Activated T-cell treated with anti-CD3 and anti-CD28 coated beads for 24 hours (primary cell): ENCODE results near the gene RIMS1.

ENCODE experiments used
- DNase-seq: peaks from one replicate; pipeline ENCODE4 v3.0.0-alpha.2; 2020; ENCODE audit warnings: low read depth

The RIMS1 gene

DNA sequence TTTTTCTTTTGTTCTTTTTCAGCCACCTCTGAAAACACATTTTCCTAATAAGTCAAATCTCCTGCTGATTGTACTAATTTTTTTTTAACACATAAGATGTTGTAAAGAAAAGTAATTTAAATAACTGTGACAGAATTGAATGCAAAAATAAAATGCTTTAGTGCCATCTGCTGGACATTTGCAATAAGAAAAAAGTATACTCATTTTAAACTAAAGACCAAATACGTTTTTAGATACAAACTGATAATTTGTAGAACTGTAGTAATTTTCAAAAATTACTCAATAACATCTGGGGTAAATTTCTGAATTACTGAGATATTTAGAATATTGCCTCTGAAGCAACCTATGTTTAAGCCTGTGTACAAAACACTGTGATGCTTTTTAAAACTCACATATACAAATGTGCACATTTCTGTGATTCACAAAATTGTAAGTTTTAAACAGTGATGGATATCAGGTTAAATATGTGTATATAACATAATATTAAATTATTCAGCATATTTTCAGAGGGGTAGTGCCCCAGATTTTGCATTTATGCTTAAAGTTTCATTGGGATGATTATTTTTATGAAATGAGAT, 198.7 kb downstream of the RIMS1 start:
- no peak for DNase-seq

DNA sequence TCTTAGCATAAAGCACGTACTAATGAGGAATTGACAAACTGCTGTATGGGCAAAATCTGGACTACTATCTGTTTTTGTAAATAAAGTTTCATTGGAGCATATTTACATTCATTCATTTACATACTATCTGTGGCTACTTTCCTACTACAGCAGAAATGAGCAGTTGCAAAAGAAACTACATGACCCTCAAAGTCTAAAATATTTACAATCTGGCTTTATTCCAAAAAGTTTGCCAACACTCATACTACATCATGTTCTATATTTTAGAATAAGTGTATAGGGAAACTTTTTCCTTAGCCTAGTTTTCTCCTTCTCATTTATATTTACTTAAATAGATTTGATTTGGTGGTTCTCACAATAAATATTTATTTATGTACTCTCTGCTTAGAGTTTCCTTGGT, 208.2 kb downstream of the RIMS1 start:
- DNase-seq: no peak

DNA sequence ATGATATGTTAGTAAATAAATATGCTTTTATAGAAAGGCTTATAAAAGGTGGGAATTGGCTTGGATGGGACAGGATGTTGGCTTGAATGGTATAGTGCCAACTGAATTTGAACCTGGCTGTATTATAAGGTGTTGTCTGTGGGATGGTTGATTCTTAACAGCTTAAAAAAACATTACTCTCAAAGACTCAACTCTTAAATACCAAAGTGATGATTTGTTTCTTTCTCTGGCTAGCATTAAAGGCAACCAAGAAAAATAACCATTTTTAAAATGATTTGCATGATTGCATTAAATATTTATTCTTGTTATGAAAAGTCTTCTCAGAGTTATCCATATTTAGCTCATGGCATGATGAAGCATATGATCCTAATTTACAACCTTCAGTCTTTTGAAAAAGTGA, 216.2 kb downstream of the RIMS1 start:
- no peak for DNase-seq

DNA sequence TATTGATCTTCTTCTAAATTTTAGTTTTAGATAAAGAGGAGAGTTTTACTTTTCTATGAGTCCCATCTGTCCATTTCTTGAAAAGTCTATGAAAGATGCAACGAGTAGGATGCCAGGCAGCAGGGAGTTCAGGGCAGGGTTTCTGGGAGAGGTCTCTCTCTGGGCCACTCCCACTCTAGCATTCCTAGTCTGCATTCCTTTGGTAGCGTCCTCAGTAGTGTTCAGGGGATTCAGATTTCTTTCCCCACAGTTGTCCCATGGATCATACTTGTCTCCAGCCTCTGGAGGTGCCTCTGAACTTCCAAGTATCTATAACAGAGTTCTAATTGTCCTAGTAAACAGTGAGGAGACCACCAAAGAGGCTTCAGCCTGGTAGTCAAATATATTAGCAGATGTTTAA, 225.3 kb downstream of the RIMS1 start:
- no peak for DNase-seq

DNA sequence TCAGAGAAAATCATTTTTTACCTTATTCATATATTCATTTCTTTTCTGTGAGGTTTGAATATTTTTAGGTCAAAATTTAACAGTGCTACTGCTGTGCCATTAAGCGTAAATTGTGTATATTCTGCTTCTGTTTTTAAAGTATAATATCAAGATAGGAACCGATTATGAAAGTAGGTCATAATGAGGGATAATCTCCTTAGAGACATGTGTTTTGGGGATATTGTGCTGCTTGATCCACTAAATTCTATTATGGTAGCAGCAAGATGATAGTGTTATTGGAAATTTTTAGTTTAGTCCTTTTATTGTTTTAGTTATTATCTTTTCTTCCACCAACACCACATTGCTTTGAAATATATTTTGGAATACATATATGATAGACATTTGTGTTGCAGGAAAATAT, 244.0 kb downstream of the RIMS1 start:
- no peak for DNase-seq

DNA sequence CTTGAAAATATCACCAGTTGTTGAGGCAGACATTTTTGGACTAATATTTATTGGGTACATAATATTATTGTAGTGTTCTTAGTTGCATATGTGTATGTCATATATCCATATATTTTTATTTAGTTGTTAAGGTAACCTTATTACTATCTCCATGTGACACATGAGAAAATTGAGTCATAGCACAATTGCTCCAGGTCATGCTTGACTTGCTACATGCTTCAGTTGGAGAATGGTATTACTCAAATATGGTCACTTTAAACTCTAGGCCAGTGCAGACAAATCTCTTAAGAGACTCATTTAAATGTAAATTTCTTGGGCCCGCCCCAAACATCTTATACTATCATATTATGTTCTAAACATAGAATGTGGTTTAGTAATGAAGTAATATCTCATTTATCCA, 246.1 kb downstream of the RIMS1 start:
- DNase-seq: no peak

DNA sequence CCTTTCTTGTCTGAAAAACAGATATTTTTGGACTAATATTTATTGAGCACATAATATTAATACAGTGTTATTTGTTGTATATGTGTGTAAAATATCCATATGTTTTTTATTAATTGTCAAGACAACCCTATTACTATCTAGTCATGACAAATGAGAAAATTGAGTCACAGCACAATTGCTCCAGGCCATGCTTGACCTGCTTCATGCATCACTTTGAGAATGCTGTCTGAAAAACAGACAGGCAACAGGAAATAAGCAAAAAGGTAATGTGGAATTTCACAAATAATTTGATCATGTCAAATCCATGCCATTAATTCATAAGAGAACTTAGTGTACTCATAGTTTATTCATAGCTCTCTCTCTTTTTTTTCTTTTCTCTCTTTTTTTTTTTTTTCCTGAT, 246.5 kb downstream of the RIMS1 start:
- DNase-seq: no peak

DNA sequence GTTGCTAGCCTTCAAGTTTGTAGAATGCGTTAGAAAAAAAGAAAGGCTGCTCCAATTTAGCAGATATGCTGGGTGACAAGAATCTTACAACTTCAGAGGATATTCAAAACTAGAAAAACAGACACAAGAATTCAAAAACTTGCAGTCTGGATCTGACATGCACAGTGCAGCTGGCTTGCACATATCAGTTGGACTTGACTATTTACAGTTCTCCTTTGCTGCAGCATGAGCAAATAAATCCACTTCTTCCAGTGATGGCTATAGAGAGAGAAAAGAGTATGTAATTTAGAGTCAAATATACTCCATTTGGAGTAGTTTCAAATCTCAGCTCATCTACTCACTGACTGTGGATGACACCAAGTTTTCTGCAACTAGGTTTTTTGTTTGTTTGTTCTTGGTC, 247.0 kb downstream of the RIMS1 start:
- no peak for DNase-seq

DNA sequence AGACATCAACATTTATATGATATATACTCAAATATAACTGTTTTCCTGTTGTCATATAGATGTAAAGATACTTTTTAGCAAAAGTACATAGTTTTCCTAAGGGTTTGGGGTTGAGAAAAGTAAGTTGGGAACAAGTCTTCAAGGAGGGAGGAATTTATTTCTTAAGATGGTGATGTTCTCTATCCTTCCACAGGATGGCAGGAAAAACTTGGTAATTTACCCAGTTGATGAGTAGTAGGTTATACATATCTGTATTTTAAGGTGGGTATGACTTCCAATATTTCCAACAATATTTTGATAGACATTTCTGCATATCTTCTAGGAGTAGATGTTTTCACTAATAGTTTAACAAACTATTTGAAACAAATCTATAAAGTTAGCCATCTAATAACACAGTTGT, 254.4 kb downstream of the RIMS1 start:
- DNase-seq: no peak

DNA sequence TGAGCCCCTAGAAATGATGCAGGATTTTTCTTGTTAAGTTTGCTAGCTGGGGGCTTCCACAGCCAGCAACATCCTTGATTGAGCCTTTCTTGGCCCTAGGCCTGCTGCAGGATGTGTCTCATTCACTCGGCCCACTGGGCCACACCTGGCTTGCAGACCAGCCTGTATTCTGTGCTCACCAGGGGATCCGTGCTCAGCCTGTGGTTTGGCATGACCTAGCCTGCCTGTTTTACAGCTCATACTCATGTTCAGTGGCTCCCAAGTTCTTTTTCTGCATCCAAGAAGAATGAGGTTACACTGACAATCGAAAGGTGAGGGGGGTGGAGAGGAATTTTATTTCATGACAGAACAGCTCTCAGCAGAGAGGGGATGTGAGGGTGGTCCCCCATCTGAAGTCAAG, 263.4 kb downstream of the RIMS1 start:
- no peak for DNase-seq

DNA sequence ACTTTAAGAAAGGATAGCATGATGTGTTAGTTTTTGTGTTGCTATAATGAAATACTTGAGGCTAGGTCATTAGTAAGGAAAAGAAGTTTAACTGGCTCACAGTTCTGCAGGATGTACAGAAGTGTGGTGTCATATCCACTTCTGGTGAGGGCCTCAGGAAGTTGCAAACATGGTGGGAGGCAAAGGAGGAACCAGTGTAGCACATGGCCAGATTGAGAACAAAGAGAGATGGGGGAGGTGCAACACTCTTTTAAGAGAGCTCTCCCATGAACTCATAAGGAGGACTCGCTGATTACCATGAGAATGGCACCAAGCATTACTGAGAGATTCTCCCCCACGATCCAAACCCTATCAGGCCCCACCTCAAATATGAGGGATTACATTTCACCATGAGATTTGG, 265.4 kb downstream of the RIMS1 start:
- no peak for DNase-seq

DNA sequence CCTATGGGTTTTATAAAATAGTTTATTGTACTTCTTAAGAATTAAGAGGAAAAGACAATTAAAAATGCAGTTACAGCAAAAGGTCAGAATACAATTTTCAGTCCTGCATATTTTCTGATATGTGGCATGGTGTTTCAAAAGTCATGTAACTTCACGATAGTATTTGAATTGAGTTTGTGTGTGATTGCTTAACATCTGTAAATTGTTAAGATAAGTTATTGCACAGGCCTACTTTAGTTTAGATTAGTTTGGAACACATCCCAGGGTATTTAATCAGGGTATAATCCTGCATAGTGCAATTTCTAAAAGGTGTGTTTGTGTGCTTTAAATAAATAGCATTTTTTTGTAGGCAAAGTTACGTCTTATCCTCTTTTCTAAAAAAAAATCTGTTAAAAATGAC, 289.6 kb downstream of the RIMS1 start:
- DNase-seq: no peak

DNA sequence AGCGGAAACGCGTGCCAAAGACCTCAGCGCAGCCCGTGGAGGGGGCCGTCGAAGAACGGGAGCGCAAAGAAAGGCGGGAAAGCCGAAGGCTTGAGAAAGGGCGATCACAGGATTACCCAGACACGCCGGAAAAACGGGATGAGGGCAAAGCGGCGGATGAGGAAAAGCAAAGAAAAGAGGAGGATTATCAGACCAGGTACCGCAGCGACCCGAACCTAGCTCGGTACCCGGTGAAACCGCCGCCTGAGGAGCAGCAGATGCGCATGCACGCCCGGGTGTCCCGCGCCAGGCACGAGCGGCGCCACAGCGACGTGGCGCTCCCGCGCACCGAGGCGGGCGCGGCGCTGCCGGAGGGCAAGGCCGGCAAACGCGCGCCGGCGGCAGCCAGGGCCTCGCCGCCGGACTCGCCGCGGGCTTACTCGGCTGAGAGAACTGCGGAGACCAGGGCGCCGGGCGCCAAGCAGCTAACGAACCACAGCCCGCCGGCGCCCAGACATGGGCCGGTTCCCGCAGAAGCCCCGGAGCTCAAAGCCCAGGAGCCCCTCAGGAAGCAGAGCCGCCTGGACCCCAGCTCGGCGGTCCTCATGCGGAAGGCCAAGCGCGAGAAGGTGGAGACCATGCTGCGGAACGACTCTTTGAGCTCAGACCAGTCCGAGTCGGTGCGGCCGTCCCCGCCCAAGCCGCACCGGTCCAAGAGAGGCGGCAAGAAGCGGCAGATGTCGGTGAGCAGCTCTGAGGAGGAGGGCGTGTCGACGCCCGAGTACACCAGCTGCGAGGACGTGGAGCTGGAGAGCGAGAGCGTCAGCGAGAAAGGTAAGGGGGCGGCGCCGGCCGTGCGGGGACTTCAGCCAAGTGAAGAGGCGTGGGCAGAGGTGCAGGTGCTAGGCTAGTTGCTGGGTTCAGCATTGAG, 296.2 kb downstream of the RIMS1 start:
- DNase-seq: no peak

DNA sequence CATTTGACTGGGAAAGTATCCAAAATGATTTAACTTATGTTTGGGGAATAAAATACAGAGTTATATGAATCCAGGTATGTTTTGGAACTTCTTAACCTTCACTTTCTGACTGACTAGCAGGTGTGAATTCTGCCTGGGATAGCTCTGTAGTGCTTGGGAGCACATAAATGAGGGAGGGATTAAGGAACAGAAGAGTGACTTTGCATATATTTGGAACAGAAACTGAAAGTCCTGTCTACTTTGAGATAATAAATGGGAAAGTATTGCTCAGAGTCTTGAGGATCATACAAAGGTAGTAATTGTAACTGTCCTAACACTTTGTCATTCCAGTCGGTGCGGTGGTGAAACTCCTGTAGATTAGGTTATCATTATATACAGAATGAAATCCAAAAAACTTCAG, 317.6 kb downstream of the RIMS1 start:
- DNase-seq: no peak

DNA sequence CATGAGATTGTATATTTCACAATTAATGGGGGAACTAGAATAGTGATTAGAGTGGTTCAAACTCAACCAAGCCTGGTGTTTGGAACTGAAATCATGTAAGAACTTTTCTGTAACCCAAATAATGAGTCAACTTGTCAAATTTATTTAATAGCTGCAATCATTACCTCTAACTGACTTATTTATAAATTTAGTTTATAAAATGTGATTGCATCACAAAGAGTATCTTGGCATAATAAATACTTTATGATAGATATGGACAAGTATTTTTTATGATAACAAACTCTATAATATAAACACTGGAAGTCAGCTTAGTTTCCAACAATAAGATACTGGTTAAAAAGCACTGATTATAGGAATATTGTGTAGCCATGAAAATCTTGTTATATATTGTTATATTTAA, 319.1 kb downstream of the RIMS1 start:
- no peak for DNase-seq

DNA sequence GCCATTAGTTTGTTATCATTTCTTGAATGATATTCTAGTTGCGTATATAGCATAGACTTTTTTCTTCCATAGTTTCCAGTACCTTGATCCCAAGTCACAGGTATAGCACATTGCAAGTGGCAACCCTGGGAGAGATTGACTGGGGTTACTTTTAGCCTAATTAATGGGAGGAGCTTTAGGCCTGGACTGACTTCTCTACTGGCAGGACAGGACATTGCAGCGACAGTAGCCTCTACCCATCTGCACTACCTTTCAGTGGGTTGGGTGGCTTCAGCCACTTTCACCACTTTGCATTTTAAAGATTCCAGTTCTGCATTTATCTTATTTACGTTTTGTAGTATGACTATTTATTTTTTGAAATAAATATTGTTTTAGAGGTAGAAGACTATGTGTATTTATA, 320.3 kb downstream of the RIMS1 start:
- no peak for DNase-seq

DNA sequence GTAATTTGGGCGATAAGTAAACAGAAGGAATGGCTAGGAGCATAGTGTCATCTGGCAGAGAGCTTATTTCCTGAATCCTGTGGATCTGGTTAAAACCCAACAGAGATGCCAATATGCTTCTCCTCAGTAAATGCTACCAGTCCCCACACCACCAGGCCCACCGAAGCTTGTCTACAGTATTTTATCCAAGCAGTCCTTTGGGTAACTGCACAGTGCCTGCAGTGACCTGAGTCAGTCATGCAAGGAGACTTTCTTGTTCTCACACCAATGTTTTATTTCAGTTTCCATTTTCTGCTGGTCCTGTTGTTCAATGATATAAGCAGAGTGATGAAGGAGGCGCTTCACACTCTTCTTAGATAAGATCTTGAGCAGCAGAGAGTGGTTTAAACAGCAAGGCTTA, 326.3 kb downstream of the RIMS1 start:
- no peak for DNase-seq

DNA sequence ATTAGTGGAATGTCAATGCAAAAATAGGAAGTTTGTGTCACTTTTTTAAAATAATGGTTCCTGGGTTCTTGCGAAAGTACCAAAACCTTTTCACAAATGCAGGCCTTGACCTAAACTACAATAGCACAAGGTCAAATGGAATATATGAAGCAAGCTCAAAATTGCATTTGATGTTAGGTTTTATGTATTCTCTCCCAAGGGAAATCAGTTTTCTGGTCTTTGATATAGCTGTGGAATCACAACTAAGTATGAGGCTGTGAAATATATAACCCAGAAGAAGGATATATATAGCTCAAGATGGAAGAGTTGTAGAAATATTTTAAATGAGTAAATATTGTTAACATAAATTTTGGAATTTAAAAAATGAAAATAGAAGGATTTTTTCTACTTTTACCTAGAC, 327.3 kb downstream of the RIMS1 start:
- DNase-seq: no peak

DNA sequence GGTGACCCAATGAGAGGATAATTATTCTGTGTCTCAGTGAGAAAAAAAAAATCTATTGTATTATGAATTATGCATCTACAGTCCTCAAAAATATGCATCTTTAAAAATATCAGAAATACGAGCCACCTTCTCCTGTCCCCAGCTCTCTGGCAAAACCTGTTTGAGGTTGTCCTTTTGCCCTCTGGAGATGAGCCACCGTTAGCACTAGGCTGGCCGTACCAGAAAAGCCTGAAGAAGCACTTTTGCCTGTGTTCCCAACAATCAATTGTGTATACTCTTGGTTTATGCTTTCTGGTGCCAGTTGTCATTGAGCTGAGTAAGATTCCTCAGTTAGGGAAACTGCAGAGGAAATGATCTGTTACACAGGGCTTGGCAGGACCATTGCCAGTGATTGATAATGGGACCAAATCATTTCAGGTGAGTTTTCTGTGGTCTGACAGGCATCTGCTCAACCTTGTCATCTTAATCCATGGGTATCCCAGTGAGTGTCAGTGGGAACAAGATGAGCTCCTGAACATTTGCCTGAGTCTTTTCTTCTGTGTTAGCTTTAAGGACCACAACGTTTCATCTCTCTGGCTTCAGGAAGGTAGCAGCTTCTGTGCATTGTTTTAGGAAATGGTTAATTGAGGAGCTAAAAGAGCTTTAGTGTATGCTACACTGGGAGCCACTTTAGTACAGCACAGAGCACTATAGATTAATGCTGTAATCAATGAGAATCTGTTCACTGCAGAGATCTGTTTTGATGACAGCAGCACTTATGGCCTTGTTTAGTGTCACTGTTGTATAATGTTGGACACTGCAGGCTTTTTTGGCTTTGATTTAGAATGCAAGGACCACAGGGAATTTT, 330.1 kb downstream of the RIMS1 start:
- DNase-seq: no peak

DNA sequence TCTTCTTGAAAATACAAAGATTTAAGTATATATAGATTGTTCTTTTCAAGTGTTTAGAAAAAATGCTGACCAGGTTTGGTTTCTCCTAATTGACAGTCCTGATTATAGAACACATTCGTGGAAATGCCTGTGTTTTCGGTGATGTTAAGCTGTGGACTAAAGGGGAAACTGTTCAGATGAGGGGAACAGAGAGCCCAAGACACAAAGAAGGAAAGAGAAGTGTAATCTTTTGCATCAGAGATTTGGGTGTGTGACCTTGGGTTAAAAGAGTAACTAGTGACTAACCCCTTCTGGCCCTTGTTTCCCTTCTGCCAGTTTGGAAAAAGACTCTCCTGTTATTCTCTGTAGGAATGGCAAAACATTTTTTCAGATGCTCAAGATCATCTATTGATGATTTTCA, 331.3 kb downstream of the RIMS1 start:
- no peak for DNase-seq

DNA sequence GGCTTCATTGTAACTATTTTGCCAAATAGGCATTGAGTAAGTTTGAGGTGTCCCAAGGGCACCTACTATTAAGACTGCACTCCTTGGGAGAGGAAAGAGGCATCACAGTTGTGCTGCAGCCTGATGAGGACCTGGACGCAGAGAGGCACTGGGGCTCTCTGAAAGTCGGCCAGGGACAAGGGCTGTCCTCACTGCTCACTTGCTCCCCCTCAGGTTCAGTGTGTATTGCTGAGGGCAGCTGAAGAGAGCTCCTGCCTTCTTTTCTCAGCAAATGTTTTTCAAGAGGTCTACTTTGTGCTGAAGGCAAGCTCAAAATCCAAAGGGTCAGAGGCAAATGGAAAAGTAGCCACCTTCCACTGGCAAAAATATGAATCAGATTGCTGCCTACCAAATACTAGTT, 331.8 kb downstream of the RIMS1 start:
- DNase-seq: no peak

DNA sequence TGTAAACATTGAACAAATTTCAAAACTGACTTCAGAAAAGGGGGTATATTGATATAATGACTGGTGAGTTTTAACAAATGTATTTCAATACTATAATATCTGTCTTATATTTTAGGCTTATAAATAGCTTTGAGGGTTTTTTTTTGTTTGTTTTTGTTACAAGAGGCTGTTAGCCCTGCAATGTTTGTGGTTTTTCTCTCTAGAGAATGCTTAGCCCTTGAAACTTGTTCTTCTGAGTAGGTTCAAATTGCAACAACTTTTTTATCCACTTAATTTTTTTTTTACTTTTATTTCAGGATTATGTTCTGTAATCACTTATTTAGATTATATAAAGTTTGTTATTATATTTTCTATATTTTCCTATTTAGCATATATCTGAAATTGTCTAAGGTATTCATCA, 333.2 kb downstream of the RIMS1 start:
- no peak for DNase-seq

DNA sequence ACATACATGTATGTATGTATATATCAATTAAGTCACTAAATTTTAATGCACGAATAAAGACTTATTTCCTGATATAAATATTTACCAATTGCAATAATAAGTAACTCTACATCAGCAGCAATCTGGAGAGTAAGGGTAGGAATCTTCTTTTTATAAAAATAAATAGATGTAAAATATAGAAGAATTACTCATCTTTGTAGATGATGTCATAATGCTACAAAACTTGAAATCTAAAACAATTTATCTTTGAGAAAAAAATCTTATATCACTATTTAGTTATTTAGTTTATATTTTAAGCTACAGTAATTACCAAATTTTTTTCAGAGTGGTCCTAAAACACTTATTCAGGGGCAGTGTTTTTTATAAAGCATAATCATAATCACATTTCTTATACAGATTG, 351.7 kb downstream of the RIMS1 start:
- no peak for DNase-seq
